ENCODE results near the gene PRPF6. TPM values are rescaled to one million over a fixed set of nuclear protein-coding genes. Genes with fewer than 3 reads are reported as not detected.

The PRPF6 gene
- polyA plus RNA-seq, 1 experiment = 38.5 TPM

- Histone ChIP-seq H3K9me3 (ENCODE audit: control insufficient read depth, insufficient read depth, low read length) (no peaks in the 10 kb centered on the region; the same call in 1 of the 2 replicates), H3K27ac (ENCODE audit: low read depth, low read length) (no peak overlapping the region), H3K27me3 (ENCODE audit: control insufficient read depth, insufficient read depth, low read length) (no peaks in the 10 kb centered on the region), H3K4me3 (ENCODE audit: low read depth, low read length) (no peak overlapping the region)
- DNase-seq (ENCODE audit: low read depth, low spot score) = no peak
- CTCF ChIA-PET = no interaction called here
- no peak for TF ChIP-seq CTCF (IDR thresholded peaks at IDR 0.05; ENCODE audit: low read depth, low read length)
- POLR2A ChIA-PET = no interaction called here
These were observed 45.0 kb downstream of the PRPF6 start for GRCh38 chr20:64025826-64026412.

GRCh38 chr20:64027981-64028685, 47.2 kb downstream of the PRPF6 start:
- H3K27ac ChIP-seq (ENCODE audit: low read depth, low read length) = no peak overlapping the region
- no peaks in the 10 kb centered on the region for H3K27me3 ChIP-seq (ENCODE audit: control insufficient read depth, insufficient read depth, low read length)
- POLR2A ChIA-PET = no interaction called here
- H3K9me3 ChIP-seq (ENCODE audit: control insufficient read depth, insufficient read depth, low read length) = no peaks in the 10 kb centered on the region; the same call in 1 of the 2 replicates
- CTCF ChIA-PET = interaction anchor here (1.1 to 1.3 kb wide), 2 partner anchors 11 to 13 kb away, joined by 3 to 4 read pairs; no protein-coding TSS in a partner anchor
- no peak for TF ChIP-seq CTCF (IDR thresholded peaks at IDR 0.05; ENCODE audit: low read depth, low read length)
- H3K4me3 ChIP-seq (ENCODE audit: low read depth, low read length) = no peak overlapping the region
- no peak for DNase-seq (ENCODE audit: low read depth, low spot score)

- ChIA-PET CTCF (no interaction called here), POLR2A (no interaction called here)
- no peak for TF ChIP-seq CTCF (IDR thresholded peaks at IDR 0.05; ENCODE audit: low read depth, low read length)
- Histone ChIP-seq H3K27me3 (ENCODE audit: control insufficient read depth, insufficient read depth, low read length) (no peaks in the 10 kb centered on the region), H3K27ac (ENCODE audit: low read depth, low read length) (no peak overlapping the region), H3K9me3 (ENCODE audit: control insufficient read depth, insufficient read depth, low read length) (no peaks in the 10 kb centered on the region; the same call in 1 of the 2 replicates), H3K4me3 (ENCODE audit: low read depth, low read length) (no peak overlapping the region)
- no peak for DNase-seq (ENCODE audit: low read depth, low spot score)
These were observed 48.6 kb downstream of the PRPF6 start for GRCh38 chr20:64029293-64030117.

GRCh38 chr20:64030371-64031134, 49.6 kb downstream of the PRPF6 start:
- no peak overlapping the region for H3K27ac ChIP-seq (ENCODE audit: low read depth, low read length)
- DNase-seq (ENCODE audit: low read depth, low spot score) = no peak
- ChIA-PET POLR2A (no interaction called here), CTCF (no interaction called here)
- no peak overlapping the region for H3K4me3 ChIP-seq (ENCODE audit: low read depth, low read length)
- TF ChIP-seq CTCF (IDR thresholded peaks at IDR 0.05; ENCODE audit: low read depth, low read length) = no peak
- H3K9me3 ChIP-seq (ENCODE audit: control insufficient read depth, insufficient read depth, low read length) = no peaks in the 10 kb centered on the region; the same call in 1 of the 2 replicates
- no peaks in the 10 kb centered on the region for H3K27me3 ChIP-seq (ENCODE audit: control insufficient read depth, insufficient read depth, low read length)
